ENCODE data around the gene KIAA2012. TPM values are rescaled to one million over a fixed set of nuclear protein-coding genes. Genes with fewer than 3 reads are reported as not detected.

The KIAA2012 gene
- total and polyA plus RNA-seq, 9 donors: 0.05 to 5.2 (median 0.27) TPM; not detected in 2

DNA sequence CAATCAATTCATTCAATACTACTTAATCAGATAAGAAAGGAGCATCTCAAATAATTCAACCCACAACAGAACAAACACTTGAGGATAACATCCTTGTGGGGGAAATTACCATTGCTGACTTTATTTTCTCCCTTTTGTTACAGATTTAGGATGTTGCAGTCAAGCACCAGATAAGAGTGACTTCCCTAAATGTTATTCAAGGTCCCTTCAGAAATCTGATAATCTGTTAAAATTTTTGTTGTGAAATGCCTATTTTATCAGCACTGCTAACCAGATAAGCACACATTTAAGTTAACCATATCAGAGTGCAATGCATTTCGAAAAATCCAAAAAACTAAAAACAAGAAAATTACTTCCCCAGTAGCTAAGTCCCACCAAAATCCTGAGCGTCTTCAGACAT, 131.8 kb downstream of the KIAA2012 start:
- intact Hi-C loops (cut with DNase I): no loop called here
- Histone ChIP-seq H3K4me3 (no peak overlapping the region), H3K4me1 (ENCODE audit: insufficient read depth) (no peaks in the 10 kb centered on the region), H3K36me3 (no peaks in the 10 kb centered on the region), H3K27me3 (no peaks in the 10 kb centered on the region), H3K27ac (no peak overlapping the region), H3K9me3 (no peaks in the 10 kb centered on the region)
- no peak for TF ChIP-seq POLR2A (IDR thresholded peaks at IDR 0.05)
- 91 to 98% (median 97%) methylated on average over 2 of the region's 2 CpGs for WGBS, 3 donors
- DNase-seq: no peak

DNA sequence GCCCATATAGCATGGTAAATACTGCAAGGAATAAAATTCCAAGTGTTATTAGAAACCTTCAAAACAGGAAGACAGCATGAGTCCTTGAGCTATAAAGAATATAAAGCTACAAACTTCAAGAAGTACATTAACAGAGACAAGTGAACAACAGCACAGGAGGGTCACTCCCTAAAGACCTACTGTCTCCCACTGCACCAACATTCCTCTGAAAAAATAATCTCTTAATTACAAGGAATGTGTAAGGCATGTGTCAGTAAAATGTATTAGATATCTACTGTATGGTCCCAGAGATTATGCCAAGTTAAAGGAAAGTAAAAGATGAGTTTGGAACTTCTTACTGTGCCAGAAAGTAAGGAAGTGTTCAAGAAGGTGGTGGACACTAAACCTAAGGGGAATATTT, 135.5 kb downstream of the KIAA2012 start:
- TF ChIP-seq POLR2A (IDR thresholded peaks at IDR 0.05) (no peak), EP300 (IDR thresholded peaks at IDR 0.05) (no peak)
- TF ChIP-seq, protein P1, sequence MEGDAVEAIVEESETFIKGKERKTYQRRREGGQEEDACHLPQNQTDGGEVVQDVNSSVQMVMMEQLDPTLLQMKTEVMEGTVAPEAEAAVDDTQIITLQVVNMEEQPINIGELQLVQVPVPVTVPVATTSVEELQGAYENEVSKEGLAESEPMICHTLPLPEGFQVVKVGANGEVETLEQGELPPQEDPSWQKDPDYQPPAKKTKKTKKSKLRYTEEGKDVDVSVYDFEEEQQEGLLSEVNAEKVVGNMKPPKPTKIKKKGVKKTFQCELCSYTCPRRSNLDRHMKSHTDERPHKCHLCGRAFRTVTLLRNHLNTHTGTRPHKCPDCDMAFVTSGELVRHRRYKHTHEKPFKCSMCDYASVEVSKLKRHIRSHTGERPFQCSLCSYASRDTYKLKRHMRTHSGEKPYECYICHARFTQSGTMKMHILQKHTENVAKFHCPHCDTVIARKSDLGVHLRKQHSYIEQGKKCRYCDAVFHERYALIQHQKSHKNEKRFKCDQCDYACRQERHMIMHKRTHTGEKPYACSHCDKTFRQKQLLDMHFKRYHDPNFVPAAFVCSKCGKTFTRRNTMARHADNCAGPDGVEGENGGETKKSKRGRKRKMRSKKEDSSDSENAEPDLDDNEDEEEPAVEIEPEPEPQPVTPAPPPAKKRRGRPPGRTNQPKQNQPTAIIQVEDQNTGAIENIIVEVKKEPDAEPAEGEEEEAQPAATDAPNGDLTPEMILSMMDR (IDR thresholded peaks at IDR 0.05): no peak
- DNase-seq: no peak
- H3K27ac ChIP-seq: no peak overlapping the region
- no peaks in the 10 kb centered on the region for H3K4me1 ChIP-seq (ENCODE audit: insufficient read depth)
- intact Hi-C loops (cut with DNase I): no loop called here
- H3K36me3 ChIP-seq: no peaks in the 10 kb centered on the region
- H3K9me3 ChIP-seq: no peaks in the 10 kb centered on the region
- H3K27me3 ChIP-seq: no peaks in the 10 kb centered on the region
- H3K4me3 ChIP-seq: no peak overlapping the region

DNA sequence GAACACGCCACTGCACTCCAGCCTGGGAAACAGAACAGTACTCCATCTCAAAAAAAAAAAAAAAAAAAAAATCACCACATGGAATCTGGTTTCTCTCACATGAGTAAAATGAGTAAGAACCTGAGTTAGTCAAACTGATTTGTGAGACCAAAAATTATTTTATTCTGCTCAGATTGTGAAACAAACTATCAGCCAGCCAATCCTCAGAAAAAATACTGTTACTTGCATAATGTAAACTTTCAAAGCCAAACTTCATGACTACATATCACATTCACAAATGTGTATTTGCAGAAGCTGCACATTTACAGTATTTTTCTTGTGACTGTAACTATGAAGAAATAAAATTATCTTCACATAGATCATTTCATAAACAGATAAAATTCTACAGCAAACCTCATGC, 142.1 kb downstream of the KIAA2012 start:
- no peak for DNase-seq
- H3K27me3 ChIP-seq: no peaks in the 10 kb centered on the region
- intact Hi-C loops (cut with DNase I): no loop called here
- H3K27ac ChIP-seq: no peak overlapping the region
- H3K4me1 ChIP-seq (ENCODE audit: insufficient read depth): no peaks in the 10 kb centered on the region
- no peak overlapping the region for H3K4me3 ChIP-seq
- no peaks in the 10 kb centered on the region for H3K36me3 ChIP-seq
- TF ChIP-seq POLR2A (IDR thresholded peaks at IDR 0.05): no peak
- no peak for TF ChIP-seq EP300 (IDR thresholded peaks at IDR 0.05)
- TF ChIP-seq, protein P1 (IDR thresholded peaks at IDR 0.05): no peak
- no peaks in the 10 kb centered on the region for H3K9me3 ChIP-seq
- WGBS, 3 donors: 85 to 100% (median 100%) methylated on average over 1 of the region's 1 CpG

DNA sequence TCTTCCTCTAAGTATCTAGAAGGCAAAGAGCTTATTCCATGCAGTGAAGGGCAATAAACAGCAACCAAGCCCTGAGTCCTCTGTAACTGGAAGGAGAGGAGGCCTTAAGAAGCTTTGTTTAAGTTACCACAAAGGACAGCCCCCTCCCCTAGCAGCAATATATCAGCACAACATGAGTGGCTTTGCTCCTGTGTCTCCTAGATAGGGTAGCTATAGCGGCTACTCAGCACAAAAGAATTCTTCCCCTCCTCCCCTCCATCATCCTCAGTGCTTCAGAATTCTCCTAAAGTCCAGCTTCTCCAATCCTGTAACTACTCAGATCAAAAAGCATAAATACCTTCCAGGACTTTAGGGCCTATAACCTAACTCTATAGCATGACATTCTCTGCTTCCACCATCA, 148.8 kb downstream of the KIAA2012 start:
- Histone ChIP-seq H3K36me3 (no peaks in the 10 kb centered on the region), H3K4me1 (ENCODE audit: insufficient read depth) (peaks cover 1% of the 10 kb centered on the region), H3K27me3 (no peaks in the 10 kb centered on the region), H3K4me3 (no peak overlapping the region), H3K27ac (no peak overlapping the region), H3K9me3 (no peaks in the 10 kb centered on the region)
- no peak for DNase-seq
- intact Hi-C loops (cut with DNase I): no loop called here
- 67 to 76% (median 70%) methylated on average over 1 of the region's 1 CpG for WGBS, 3 donors
- TF ChIP-seq, protein P1 (IDR thresholded peaks at IDR 0.05): no peak
- TF ChIP-seq POLR2A (IDR thresholded peaks at IDR 0.05) (no peak), EP300 (IDR thresholded peaks at IDR 0.05) (no peak)

DNA sequence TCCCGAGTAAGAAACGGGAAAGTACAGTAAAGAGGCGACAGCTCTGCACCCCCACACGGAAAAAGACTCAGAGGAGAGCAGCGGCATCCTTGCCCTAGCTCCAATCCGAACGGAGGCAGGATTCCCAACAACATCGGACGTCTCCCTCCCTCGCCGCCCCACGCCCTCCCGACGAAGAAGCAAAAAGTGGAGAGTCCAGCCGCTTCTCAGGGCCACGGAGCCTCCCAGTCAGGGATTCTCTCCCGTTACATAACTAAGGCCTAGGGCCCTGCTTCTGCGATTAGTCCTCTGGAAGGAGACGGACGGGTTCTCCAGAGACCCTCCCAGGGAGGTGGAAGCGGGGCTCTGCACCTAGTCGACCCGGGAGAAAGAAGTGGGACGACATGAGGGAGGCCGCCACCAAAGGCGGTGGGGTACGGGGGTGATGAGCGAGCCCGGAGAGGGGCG, 164.8 kb downstream of the KIAA2012 start:
- intact Hi-C loops (cut with DNase I): no loop called here
- DNase-seq: no peak
- no peaks in the 10 kb centered on the region for H3K9me3 ChIP-seq
- peak overlapping the region; percentile 97 for H3K4me3 ChIP-seq
- TF ChIP-seq, protein P1 (IDR thresholded peaks at IDR 0.05): no peak
- TF ChIP-seq POLR2A (IDR thresholded peaks at IDR 0.05): no peak
- no peak for TF ChIP-seq EP300 (IDR thresholded peaks at IDR 0.05)
- H3K36me3 ChIP-seq: no peaks in the 10 kb centered on the region
- peak overlapping the region; percentile 90 to 96 for H3K27ac ChIP-seq
- H3K4me1 ChIP-seq (ENCODE audit: insufficient read depth): peaks cover 9% of the 10 kb centered on the region
- 0% methylated on average over 28 to 30 of the region's 30 CpGs for WGBS, 3 donors
- no peaks in the 10 kb centered on the region for H3K27me3 ChIP-seq
